Activated T-cell treated with anti-CD3 and anti-CD28 coated beads for 1 hour (primary cell): ENCODE measurements around the gene VIPR2.
"Not testable (repeated sequence)": the region's sequence is repeated elsewhere in the genome, so short reads cannot be mapped to it uniquely, and the experiment has no call there.

Experiments used
- DNase-seq: peaks from one replicate; pipeline ENCODE4 v3.0.0-alpha.2; 2020; ENCODE audit warnings: low read depth

The VIPR2 gene

DNA sequence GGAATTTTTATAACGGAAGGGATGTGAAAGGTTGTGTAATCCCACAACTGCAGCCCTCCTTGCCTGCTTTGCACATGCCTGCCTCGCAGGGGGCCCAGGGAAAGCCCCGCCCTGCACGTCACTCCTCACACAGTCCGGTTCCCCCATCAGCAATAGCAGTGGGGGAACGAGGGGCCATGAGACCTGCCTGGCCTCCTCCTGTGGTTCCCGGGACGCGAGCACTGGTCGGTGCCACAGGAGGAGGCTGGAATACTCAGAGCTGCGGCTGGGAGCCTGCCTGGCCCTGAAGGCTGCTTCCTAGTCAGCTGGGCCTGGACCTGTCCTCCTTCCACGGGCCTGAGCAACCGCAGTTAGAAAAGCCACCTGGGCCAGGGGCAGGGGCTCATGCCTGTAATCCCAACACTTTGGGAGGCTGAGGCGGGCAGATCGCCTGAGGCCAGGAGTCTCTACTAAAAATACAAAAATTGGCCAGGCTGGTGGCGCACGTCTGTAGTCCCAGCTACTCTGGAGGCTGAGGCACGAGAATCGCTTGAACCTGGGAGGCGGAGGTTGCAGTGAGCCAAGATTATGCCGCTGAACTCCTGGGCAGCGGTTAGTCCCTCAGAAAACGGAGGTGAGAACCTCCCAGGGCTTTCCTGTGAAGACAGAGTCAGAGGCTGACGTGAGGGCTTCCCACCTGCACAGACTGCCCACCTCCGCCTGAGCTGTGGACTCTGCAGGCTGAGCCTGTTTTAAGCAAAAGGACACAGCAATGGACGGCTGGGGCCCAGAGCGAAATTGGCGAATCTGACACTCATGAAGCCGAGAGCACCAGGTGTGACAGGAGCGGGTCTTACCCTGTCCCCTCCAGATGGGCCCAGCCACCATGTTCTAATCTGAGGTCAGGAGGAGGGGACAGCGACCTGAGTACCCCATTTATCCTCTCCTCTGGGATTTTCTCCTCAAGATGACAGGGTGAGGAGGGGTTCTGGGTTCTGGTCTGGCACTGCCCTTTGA, 52.9 kb downstream of the VIPR2 start:
- DNase-seq = no peak

DNA sequence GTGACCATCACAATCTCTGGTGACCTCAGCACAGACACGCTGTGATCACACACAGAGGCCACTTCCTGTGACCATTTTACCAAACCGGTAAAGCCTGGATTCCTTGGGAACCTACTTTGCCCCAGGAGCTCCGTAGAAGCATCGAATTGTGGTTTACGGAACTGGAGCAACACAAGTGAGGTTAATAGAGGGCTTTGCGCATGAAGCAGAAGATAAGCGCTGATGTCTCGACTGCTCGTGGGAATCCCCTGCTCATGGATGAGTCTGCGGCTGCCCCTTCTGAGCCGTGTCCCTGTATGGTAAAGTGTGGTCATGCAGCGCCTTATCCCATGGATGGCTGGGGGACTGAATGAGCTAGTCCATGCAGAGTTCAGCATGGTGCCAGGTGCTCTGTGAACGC, 53.6 kb downstream of the VIPR2 start:
- no peak for DNase-seq

GRCh38 chr7:159088016-159088865, 56.4 kb downstream of the VIPR2 start:
- no peak for DNase-seq

GRCh38 chr7:159086301-159086925, 58.3 kb downstream of the VIPR2 start:
- no peak for DNase-seq

GRCh38 chr7:159084069-159084801, 60.4 kb downstream of the VIPR2 start:
- no peak for DNase-seq

DNA sequence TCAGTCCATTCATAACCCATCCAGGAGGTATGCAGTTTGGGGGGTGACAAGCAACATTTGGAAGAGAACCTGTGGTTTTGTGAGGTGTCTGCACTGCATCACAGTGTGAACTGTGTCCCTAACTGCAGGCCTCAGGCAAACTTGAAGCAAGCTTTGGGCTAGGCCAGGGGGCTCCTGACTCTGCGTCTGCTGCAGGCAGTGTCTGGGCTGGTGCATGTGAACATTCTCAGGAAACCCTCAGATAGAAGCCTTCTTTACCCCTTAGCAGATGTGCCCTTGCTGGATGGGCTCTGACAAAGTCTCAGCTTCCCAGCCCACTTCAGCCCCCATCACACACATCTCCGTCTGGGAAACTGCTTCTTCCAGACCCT, 61.0 kb downstream of the VIPR2 start:
- no peak for DNase-seq

- DNase-seq = no peak
These were observed 61.5 kb downstream of the VIPR2 start for GRCh38 chr7:159083001-159083697.

DNA sequence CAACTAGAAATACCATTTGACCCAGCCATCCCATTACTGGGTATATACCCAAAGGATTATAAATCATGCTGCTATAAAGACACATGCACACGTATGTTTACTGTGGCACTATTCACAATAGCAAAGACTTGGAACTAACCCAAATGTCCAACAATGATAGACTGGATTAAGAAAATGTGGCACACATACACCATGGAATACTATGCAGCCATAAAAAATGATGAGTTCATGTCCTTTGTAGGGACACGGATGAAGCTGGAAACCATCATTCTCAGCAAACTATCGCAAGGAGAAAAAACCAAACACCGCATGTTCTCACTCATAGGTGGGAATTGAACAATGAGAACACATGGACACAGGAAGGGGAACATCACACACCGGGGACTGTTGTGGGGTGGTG, 62.6 kb downstream of the VIPR2 start:
- not testable (repeated sequence) for DNase-seq

GRCh38 chr7:159078911-159079270, 65.8 kb downstream of the VIPR2 start:
- DNase-seq = no peak

DNA sequence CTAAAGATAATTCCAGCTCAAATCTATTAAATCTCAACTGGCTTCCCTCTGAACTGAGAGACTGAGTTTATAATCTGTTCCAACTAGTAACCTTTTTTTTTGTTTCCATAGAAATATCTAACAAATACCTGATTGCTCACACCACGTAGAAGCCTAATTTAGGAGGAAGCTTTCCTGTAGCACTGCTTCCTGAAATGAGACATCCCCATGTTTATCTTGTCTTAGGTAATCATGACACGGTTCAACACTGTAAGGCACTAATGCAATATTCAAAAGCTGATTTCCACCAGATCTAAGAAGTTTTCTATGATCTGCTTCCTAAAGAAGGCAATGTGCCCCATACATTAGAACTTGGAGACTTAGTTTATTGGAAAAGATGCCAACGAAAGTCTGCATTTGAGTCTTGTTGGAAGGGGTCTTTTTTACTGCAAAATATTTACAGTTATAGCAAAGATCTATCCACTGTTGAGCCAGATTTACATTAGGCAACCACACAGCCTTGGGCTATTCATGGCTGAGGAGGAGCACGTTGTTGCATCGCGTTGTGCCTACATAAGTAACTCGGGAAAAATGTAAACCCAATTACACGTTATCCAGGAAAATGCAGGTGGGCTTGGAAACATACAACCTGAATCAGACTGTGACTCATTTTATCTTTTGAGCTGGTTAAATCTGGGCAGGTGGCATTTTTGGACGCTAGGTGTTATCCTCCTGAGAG, 66.3 kb downstream of the VIPR2 start:
- no peak for DNase-seq

DNA sequence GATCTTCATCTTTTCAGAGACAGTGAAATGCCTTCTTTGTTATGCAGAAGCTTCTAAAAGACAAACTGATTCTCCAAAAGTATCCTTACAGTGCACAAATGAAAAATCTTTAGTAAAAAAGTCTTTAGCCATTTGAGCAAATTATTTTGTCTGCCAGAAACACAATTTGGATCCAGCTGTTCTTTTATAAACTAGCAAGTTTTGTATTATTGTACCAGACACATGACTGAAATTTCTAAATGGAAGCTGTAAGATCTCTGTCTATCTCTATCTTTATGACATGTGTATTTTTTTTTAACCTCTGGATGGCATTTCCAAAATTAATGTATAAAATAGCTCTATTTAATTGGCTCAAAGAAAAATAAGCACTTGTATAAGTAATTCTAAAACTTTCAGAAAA, 68.3 kb downstream of the VIPR2 start:
- no peak for DNase-seq

GRCh38 chr7:159075563-159076238, 69.0 kb downstream of the VIPR2 start:
- no peak for DNase-seq

DNA sequence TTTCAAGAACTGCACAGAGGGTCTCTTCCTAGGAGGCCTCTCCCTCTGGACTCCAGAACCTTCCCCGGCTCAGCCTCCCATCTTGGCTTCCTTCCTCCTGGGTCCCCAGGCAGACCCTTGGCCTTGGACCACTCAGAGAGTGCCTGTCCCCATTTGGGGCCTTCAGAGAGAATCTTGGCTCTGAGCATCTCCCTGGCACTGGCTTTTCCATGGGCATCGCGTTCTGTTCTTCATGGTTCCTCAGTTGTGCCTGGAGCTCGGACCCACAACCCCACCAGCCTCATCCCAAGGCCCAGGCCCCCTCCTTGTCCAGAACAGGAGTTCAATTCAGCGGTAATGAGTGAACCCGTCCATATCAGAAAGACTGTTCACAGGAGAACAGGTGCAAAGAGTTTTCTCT, 73.4 kb downstream of the VIPR2 start:
- DNase-seq = no peak

- no peak for DNase-seq
These were observed 74.1 kb downstream of the VIPR2 start for GRCh38 chr7:159070431-159071148.

- no peak for DNase-seq
These were observed 75.7 kb downstream of the VIPR2 start for GRCh38 chr7:159068893-159069448.

DNA sequence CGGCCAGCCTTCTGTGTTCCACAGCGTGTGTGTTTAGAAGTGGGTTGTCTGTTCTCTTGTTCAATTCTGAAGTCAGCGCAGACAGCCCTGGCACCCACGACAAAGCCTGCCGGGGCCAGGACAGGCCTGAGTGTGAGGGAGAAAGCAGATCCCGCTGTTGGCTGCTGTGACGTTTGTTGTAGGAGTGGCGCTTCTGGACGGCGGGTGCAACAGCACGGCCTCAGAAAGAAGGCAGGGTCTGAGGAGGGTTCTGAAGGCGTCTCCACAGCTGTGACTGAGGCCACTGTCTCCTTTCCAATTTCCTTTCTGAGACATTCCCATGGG, 76.2 kb downstream of the VIPR2 start:
- DNase-seq = no peak

DNA sequence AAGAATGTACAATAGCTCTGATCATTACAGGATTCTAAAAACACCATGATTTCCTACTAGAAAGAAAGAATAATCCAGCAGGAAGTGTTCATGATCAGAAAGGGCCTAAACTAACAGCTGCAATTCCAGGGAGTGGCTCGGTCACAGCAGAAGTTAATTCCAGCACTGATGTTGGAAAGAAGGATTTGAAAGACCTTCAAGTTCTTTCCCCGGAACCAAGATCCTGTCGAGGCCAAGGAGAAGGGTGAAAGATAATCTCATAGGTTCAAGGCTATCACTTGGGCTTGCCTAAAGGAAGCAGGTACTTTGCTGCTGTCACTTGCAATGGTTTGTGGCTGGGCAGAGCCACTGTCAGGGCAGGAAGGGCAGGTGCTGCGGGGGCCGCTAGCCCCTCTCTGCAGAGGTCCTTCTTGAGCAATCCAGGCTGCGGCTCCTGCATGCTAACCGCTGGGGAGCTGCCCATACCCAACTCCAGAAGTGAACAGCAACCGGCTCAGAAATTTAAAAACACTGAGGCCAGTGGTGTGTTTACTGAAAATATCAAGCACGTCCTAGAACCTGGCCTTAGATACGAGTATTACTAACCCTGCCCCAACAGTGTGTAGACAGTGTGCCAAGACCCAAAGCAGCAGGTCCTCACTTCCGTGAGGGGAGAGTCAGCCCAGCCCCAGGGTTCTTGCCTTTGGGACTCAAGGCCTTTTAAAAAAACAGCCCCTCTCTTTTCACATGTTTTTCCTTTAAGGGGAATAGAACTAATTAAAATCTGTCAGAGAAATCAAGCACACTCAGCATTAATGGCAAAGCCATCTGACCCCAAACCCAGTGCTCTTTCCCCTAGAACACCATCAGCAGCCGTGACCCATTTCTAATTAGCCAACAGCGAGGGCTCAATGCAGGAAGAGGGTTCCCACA, 76.8 kb downstream of the VIPR2 start:
- no peak for DNase-seq
